ENCODE results near the gene PRAMEF20.

DNA sequence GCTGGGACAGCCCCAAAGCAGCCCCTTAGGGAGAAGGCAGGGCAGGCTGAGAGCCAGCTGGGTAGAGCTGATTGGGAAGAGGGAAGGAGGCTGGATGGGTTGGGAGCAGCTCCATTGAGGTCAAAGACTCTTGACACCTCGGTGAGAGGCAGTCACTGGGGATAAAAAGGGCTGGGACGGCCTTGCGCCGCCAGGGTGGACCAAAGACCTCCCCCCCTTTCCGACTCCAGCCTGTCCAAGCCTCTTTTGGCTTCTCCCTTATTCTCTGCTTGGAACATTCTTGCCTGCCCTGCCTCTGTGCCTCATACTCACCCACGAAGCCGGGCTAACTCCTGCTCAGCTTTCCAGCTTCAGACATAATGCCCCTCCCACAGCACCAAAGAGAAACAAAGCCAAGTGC lies 52.4 kb downstream of the PRAMEF20 start:
- no peak for TF ChIP-seq YY1 (IDR thresholded peaks at IDR 0.05; ENCODE audit: insufficient read depth, insufficient read length)
- TF ChIP-seq SUZ12 (IDR thresholded peaks at IDR 0.05; ENCODE audit: extremely low read depth, insufficient read depth, insufficient read length) = no peak
- TF ChIP-seq ZNF274 (IDR thresholded peaks at IDR 0.05; ENCODE audit: low read depth, low read length) = no peak

Measured in NT2/D1 (cell line).